Spleen (tissue), 7 donors: Measurements from ENCODE around the gene BTG3.

Experiments used
- CTCF ChIP-seq, 11 experiments: fragments of 200-600 bp in 7 of 11; fragments of 450-650 bp in 4 of 11; sonication (generic) in 4 of 11; IDR thresholded peaks in 8 of 11; conservative IDR thresholded peaks in 3 of 11; 1 replicate in 7 of 11; 2 replicates in 4 of 11; pipeline versions ENCODE4 v1.4.0 to v1.8.0; 2016 to 2021; ENCODE audit warnings: antibody characterized with exemption in 11 of 11, inconsistent platforms in 4 of 11, mild to moderate bottlenecking in 1 of 11
- POLR2AphosphoS5 ChIP-seq, 3 donors: sonication (generic); formaldehyde crosslinking; IDR thresholded peaks; one replicate each; pipeline ENCODE4 v1.5.1; 2017; ENCODE audit warnings: antibody characterized with exemption in 3 of 3
- donor health status: DM: no; HTN: no; CAD: no; lungs with moderate emphysema.
- donor health status: DM: no; HTN: no; CAD: no.
- donor health status: DM: no; HTN: no; CAD: no.

GRCh38 chr21:17602874-17603273, 9.8 kb downstream of the BTG3 start:
- TF ChIP-seq POLR2AphosphoS5 (IDR thresholded peaks at IDR 0.05) (no peak), CTCF (IDR thresholded peaks at IDR 0.05 in 8 of 11, conservative IDR thresholded peaks at IDR 0.05 in 3 of 11) (no peak)
